NCI-H2171 (cell line): Measurements from ENCODE around the gene ATP8B3.

Experiments used
- DNase-seq: peaks from one replicate; lab custom pipeline; 2025; lab: John Stamatoyannopoulos, UW

Gene ATP8B3

DNA sequence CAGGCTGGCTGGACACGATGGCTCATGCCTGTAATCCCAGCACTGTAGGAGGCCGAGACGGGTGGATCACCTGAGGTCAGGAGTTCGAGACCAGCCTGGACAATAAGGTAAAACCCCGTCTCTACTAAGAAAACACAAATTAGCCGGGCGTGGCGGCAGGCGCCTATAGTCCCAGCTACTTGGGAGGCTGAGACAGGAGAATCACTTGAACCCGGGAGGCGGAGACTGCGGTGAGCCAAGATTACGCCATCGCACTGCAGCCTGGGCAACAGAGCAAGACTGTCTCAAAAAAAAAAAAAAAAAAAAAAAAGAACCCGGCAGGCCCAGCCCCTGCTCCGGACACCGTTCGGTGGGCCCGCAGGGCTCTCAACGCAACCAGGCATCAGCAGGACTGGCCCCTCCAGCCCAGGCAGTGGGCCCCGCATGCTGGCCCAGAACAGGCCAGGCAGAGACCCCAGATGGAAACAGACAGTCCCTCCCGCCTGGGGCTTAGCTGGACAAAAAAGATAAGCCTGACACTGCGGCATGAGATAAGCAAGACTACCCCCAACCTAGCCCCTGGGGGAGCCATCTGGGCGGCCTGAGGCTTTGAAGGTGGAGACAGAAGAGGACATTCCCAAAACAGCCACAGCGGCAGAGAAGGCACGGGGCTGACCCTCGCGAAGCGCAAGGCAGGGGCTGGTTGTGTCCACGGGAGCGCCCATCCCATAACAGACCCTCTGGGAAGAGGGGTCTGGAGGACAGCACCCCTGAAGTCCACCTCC lies 24.6 kb upstream of the ATP8B3 start:
- DNase-seq = no peak

DNA sequence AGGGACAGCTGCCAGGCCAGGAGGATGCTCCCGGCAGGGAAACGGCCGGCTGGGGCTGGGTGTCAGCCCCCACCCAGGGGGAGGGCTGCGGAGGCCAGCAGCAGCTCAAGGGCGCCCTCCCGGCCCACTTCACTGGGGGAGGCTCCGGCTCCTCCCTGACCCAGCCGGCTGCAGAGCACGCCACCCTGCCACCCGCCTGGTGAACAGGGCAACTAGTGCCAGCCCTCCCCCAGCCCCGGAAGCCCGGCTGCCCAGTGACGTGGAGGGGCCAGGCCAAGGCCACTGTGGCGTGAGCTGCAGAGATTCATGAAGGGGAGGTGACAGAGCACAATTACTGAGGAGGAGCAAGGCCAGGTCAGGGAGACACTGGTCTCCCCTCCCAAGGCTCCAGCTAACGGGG lies 21.5 kb upstream of the ATP8B3 start:
- no peak for DNase-seq

DNA sequence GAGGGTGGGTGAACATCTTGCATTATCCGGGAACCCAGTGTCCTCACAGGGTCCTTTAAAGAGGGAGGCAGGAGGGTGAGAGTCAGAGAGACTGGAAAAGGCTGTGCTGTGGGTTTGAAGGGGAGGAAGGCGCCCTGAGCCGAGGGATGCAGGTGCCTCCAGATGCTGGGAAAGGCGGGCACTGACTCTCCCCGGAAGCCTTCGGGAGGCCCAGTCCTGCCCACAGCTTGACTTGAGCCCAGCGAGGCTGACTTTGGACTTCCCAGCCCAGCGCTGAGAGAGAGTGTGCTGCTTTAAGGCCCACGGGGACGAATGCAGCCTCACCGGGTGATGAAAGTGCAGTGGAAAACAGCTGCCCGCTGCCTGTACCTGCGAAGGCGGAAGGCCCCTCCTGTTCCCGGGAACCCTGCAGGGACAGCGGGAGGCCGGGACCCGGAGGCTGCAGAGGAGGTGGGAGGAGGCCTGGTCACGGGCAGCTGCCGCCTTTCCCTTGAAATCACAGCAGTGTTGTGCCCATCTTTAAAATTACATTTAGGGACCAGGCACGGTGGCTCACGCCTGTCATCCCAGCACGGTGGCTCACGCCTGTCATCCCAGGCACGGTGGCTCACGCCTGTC lies 20.1 kb upstream of the ATP8B3 start:
- no peak for DNase-seq

DNA sequence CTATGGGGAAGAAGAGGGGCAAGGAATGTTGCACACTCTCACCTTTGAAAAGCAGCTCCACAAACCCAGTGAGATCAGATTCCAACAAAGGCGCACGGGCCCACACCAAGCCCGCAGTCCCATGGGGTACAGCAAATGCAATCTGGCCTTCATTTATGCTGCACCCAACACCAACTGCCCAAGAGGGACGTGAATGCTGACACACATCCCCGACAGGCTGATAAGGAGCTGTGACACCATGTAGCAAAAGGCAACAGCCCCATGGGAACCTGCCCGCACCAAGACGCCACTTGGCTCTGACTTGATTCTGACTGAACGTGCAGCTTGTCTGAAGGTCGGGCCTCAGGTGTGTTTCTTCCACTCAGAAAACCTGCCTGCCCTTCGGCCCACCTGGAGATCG lies 18.9 kb upstream of the ATP8B3 start:
- DNase-seq = no peak

DNA sequence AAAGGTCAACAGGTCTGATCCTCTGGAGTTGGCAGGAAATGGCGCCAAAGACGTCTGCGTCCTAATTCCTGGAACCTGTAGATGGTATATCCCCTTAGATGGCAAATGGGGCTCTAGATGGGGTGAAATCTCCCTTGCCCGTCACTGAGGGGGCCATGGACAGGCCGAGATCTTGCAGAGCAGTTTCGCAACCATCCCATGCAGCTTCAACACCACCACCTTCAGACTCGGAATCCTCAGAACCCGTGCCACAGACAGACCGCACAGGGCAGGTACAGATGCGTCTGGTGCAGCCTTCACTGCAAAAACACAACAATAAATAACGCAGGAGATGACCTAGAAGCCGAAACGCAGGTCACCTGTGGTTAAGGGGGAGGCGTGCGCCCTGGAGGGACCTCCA lies 18.5 kb upstream of the ATP8B3 start:
- no peak for DNase-seq

DNA sequence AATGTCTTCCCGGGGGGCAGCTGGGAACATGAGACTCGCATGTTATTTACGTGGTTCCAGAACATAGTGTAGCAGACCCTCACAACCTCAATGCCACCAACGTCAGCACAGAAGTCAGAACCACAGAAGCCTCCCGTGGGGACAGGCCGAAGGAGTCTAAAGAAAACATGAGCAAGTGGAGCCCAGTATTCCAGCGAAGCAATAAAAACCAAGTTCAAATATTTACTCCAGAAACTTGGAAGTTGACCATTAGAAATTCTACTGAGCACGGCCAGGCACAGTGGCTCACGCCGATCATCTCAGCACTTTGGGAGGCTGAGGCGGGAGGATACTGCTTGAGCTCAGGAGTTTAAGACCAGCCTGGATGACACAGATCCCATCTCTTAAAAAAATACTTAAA lies 17.9 kb upstream of the ATP8B3 start:
- no peak for DNase-seq

DNA sequence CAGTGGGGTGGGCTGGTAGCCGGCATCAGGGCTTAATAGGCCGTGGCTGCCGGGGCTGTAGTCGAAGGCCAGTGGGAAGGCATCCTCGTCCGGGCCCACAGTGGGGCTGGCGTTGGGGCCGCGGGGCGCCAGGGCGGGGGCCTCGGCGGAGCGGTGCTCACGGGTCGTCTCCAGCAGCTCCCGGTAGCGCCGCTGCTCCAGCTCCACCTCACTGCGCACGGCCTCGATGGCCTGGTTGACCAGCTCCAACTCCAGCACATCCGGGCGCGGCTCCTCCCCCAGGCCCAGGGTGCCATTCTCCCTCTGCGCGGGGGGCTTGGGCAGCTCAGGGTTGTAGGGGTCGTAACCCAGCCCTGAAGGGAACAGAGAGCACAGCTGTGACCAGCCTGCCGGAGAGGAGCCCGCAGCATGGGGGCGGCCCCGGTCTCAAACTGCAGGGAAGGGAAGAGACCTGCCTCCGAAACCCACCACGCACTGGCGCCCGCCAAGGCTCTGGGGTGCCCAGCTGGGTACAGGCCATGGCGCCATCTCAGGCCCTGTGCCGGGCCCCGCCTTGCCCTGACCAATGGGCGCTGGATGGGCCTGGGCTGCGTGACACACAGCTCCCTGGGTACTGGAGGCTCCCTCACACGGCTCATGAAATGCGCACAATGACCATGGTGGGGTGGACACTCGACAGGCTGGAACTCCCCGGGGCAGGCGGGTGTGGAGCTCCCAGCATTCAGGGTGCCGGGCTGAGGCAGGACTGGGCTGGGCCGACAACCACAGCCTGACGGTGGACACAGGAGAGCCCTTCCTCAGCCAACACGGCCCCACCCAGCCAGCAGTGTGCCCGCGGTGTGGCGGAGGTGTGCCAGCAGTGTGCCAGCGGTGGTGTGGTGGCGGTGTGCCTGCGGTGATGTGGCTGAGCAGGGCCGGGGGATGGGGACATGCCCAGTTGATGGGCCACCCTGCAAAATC lies 16.5 kb upstream of the ATP8B3 start:
- no peak for DNase-seq

DNA sequence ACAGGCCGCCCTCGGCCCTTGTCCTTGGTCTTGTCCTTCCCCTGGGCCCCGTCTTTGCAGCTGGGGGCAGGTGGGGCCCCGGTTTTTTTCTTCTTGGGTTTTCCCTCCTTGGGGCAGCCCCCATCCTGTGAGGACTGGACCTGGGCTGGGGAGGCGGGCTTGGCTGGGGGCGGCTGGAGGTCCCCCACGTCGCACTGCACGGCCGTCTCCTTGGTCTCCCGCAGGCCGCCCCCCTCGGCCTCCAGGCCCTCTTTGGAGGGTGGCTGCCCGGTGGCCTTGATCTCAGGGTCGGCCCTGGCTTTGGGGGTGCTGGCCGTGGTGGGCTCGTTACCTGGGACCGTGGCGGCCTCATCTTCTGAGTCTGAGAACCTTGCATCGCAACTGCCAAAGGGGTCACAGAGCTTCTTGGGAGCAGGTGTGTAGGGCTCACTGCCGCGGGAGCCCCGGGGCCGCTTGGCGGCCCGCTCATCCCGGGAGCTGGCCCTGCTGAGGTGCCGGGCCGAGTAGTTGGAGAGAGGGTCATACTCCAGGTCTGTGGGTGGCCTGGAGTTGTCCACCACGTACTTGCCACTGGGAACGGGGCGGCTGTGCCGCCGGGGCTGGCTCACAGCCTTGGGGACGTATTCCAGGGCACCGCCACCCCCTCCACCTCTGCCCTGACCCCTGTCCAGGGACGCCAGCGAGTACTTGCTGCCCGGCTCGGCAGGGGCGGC lies 15.6 kb upstream of the ATP8B3 start:
- no peak for DNase-seq

DNA sequence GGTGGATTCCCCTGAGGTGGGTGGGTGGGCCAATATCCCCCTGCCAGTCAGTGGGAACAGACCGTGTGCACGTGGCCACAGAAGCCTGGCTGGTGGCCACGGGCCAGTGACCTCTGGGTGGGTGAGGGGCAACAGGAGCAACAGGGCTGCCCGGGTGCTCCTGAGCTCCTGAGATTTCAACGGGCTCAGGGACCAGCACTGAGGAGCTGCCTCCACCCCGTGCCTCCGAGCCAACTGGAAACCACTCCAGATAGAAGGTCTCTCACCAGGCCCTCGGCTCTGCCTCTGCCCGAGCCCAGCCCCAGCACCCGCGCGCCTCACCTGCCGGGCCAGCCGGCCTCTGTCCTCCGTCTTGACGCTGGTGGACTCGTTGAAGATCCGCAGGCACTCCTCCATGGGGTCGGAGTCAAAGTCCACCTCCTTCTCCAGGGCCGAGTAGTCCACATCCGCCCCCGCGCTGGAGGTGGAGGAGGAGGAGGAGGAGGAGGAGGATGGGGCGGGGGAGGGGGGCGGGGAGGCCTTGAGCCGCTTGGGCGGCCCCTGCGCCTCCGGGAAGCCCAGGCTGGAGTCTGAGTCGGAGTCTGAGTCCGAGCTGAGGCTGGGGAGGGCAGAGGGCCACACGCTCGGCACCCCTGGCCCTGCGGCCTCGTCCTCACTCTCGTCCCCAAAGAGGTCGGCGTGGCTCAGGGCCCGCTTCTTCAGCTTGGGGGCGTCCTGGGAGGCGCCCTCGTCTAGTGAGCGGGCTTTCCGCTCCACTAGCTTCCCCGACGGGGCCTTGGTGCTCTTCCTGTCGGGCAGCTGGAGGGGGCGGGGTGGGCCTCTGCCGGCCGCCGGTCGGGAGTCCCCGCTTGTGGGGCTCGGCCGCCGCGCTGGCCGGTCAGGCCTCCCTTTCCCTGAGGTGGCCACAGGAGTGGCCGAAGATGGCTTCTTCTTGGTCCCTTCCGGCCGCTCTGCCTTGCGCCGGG lies 14.8 kb upstream of the ATP8B3 start:
- DNase-seq = no peak

DNA sequence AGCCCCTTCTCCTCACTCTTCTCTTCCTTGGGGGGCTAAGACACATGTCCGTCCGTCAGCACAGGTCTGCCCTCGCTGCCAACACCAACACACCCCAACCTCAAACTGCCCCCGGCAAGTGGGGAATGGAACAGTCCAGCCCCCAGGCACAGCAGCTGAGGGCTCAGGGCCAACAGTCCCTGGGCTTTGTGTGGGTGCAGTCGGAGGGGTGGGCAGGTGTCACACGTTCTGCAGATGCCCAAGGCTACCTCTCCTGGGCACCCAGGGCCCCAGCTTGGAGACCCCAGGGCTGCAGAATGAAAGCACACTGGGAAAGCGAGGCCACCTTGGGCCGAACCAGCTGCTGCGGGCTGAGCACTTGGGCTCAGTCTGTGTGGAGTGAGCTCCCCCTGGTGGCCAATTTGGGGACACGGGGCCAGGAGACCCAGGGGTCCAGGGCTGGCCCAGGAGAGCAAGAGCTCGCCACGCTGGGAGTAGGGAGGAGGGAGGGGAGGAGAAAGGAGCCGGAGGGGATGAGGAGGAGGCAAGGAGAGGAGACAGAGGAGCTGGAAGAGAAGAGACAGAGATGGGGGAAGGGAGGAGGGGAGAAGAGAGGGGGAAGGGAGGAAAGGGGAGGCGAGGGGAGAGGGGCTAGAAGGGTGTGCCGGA lies 14.0 kb upstream of the ATP8B3 start:
- DNase-seq = peak; percentile 32

DNA sequence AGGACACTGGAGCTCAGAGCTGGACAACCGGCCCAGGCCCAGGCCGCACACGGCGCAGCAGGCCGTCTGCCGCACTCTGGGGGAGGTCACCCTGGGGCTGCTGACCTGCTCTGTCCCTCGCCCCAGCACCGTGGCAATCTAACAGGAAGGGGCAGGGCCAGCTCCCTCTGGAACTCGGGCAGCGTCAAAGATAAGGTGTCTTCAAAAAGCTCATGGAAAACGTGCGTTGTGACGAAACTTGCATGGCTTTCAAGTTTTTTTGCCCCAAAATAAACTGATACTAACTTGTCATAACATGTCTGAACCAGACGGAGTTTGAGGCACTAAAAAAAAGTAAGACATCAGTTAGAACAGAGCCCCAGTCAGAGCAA lies 12.2 kb upstream of the ATP8B3 start:
- no peak for DNase-seq

DNA sequence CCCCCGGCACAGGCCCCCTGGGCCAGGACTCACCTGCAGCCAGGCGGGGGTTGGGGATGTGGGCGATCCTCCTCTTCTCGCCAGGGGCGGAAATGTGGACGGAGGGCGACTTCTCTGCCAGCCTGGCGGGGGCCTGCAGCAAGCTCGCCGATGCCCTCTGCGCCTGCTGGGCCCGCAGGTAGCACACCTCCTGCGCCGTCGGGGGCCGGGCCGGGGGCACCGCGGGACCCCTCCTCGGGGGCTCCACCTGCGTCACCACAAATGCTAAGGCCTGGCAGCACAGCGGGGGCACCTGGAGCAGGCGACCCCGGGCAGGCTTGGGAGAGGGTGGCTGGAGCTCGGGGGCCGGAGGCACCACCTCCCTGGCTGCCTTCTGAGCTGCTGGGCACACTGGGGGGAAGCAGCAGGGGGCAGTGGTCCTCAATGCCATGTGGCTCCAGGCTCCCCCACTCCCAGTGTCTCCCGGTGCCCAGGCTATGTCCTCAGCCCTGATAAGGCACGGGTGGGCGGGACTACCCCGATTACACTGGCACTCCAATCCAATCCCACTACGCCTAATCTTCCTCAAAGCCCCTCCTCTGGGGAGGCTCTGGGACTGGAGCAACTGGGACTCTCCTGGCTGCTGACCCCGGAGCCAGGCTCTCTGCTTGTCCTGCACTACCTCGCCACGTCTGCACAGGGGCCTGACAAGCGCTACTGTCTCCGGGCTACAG lies 11.6 kb upstream of the ATP8B3 start:
- no peak for DNase-seq

DNA sequence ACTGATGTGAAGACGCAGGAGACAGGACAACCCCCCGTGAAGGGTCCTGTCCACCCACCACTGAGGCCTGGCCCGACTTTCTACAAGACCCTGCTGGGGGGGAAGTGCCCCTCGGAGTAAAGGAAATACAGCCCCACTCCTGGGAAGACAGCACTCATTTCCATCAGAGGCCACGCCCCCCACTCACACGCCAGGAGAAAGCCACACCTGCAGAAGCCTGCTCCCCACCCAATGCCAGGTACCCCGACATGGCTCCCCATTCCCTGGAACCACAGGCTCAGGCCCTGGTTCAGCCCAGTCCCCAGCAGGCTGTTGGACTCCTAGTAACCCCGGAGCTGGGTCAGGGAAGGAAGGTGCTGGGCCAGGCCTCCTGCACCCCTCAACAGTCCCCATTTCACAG lies 10.9 kb upstream of the ATP8B3 start:
- no peak for DNase-seq

DNA sequence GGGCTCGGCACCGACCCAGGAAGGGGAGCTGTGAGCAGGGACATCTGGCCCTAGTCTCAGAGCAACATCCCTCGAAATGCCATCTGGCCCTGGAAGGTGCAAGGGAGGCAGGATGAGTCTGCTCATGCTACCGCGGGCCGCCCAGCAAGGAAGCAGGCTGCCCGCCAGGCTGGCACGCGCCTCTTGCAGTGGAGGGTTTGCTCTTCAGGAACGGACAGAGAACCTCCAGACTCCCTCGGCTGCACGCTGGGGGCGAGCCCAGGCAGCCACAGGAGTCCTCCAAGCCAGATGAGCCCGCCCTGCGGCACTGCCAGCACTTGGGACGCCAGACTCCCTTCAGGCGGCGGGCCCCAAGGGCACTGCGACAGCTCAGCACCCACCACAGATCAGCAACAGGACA lies 10.1 kb upstream of the ATP8B3 start:
- peak; percentile 43 for DNase-seq

DNA sequence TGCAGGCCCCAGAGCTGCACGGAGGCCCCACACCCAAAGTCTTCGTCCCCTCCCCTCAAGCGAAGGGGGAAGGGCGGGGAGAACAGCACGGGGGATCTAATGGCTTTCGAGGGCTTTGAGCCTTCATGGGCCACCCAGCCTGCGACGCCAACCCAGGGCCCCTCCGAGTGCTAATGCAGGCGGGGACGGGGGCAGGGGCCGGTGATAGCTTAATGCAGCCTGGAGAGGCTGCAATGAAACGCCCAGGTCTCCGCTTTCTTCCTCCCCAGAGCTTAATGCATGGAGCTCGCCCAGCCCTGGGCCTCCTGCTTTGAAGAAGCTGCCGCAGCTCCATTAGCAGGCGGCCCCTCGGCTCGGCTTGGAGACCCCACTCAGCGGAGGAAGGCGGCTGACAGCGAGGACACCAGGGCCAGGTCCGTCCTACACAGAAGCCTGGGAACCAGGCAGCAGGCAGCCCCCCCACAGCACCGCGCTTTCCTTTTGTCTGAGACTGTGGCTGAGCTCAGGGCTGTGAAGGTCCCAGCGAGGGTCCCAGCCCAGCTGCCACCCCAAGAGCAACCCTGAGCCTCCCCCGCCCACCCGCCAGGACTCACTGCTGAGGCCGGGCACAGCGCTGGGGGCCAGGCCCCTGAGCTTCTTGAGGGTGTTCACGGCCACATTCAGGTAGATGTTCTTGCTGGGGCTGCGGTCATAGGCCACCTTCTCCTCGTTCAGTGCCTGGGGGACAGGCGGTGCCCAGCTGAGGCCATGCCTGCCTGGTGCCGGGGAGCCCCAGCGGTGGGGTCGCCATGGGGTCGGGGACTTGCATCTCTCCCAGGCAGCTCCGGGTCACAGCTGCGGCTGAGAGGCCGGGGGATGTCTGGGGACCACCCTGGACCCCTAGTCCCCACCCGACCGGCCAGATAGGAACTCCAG lies 7.5 kb upstream of the ATP8B3 start:
- DNase-seq = no peak

DNA sequence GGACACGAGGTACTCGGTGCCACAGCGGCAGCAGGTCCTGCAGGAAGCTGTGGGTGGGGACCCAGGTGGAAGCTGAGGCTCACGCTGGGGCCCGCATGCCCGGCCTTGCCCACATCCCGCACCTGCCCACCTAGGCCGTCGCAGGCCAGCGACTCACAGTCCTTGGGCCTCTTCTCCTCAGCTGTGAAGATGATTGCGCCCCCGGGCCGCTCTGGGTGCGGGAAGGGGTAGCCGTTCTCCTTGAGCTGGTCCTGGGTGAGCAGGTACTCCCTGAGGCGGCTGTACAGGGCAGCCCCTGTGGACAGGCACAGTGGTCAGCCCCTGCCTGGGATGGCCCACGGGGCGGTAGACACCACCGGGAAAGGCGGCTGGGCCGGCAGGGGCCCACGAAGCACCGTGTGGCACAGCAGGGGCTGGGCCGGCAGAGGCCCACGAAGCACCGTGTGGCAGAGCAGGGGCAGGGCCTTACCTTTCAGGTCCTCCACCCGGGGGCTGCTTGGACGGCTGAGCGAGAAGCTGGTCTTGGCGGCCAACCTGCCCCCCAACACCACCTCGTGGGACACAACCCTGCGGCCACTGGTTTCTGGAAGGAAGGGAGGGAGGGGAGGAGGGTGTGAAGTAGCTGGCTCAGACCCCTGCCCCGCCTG lies 6.6 kb upstream of the ATP8B3 start:
- DNase-seq = no peak

DNA sequence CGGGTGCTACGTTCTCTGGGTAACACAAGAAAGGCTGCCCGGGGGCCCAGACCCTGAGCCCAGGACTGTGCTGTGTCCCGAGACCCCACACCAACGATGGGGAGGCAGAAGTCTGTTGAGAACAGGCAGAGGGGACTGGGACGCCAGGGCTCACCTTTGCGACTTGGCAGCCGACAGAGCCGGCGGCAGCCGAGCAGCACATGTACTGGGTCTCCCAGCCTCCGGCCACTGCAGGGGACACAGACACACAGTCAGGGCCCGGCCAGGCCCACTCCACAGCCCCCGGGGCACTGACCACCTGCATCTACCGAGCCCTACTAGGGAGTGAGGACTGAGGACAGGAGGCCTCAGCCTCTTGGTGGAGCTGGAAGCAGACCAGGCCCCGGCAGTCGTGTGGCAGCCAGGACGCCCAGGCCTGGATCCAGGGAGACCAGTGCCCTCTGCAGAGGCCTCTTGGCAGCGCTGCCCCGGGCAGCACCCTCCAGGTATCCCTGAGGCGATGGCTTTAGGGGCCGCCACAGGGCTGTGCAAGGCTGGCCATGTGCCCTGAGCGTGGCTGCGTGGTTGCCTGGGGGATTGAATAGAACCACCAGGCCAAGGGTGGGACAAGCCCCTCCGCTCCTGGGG lies 5.6 kb upstream of the ATP8B3 start:
- no peak for DNase-seq
